Middle frontal gyrus (tissue), 1 donor: ENCODE data around the gene NINJ1.

ENCODE experiments used
- DNase-seq: peaks from one replicate; pipeline ENCODE4 v3.0.0-alpha.2; 2015; ENCODE audit warnings: low spot score; ENCODE audit errors: extremely low spot score

The NINJ1 gene

GRCh38 chr9:93132287-93132927 is 1.6 kb downstream of the NINJ1 start:
- no peak for DNase-seq

GRCh38 chr9:93131599-93132286 is 2.3 kb downstream of the NINJ1 start:
- DNase-seq, result no peak

- DNase-seq, result no peak
Observed at GRCh38 chr9:93130861-93131481, 3.1 kb downstream of the NINJ1 start.

- no peak for DNase-seq
Observed at GRCh38 chr9:93129691-93130500, 4.2 kb downstream of the NINJ1 start.

- DNase-seq, result no peak
Observed at GRCh38 chr9:93129286-93129685, 4.8 kb downstream of the NINJ1 start.

- DNase-seq, result no peak
Observed at GRCh38 chr9:93128715-93129224, 5.3 kb downstream of the NINJ1 start.

GRCh38 chr9:93128011-93128714 is 5.9 kb downstream of the NINJ1 start:
- DNase-seq, result no peak

- DNase-seq, result no peak
Observed at GRCh38 chr9:93127395-93127911, 6.6 kb downstream of the NINJ1 start.

GRCh38 chr9:93126825-93127368 is 7.2 kb downstream of the NINJ1 start:
- no peak for DNase-seq

- DNase-seq, result no peak
Observed at GRCh38 chr9:93126151-93126781, 7.8 kb downstream of the NINJ1 start.

GRCh38 chr9:93125331-93125894 is 8.6 kb downstream of the NINJ1 start:
- DNase-seq, result no peak

GRCh38 chr9:93124793-93125192 is 9.3 kb downstream of the NINJ1 start:
- no peak for DNase-seq

GRCh38 chr9:93123561-93124283 is 10.3 kb downstream of the NINJ1 start:
- DNase-seq, result no peak

- no peak for DNase-seq
Observed at GRCh38 chr9:93122721-93123221, 11.3 kb downstream of the NINJ1 start.

- DNase-seq, result no peak
Observed at GRCh38 chr9:93121316-93122241, 12.5 kb downstream of the NINJ1 start.

GRCh38 chr9:93120846-93121315 is 13.2 kb downstream of the NINJ1 start:
- DNase-seq, result no peak
